Measurements from ENCODE around the gene TBC1D16.

The TBC1D16 gene

GRCh38 chr17:79944251-79944812, 91.3 kb downstream of the TBC1D16 start:
- Histone ChIP-seq H3K4me1 (ENCODE audit: insufficient read depth, low read length) (no peaks in the 10 kb centered on the region), H4K20me1 (ENCODE audit: insufficient read depth, low read length) (no peaks in the 10 kb centered on the region), H3K4me3 (ENCODE audit: low read depth in 1 of 2, low read length in 2 of 2) (no peak overlapping the region), H3K36me3 (ENCODE audit: insufficient read depth, low read length) (no peaks in the 10 kb centered on the region; the same call in 1 of the 2 replicates), H3K9me3 (ENCODE audit: insufficient read depth, low read length, severe bottlenecking) (no peaks in the 10 kb centered on the region), H3K27ac (ENCODE audit: low read length) (no peak overlapping the region), H3K27me3 (ENCODE audit: insufficient read depth, low read length, poor library complexity) (no peaks in the 10 kb centered on the region), H3K79me2 (ENCODE audit: insufficient read depth, low read length) (no peaks in the 10 kb centered on the region), H3K4me2 (ENCODE audit: insufficient read depth, low read length) (no peak overlapping the region), H3K9ac (ENCODE audit: low read depth, low read length) (no peak overlapping the region), H2AFZ (ENCODE audit: low read depth, low read length) (no peak overlapping the region)
- TF ChIP-seq, protein P1, sequence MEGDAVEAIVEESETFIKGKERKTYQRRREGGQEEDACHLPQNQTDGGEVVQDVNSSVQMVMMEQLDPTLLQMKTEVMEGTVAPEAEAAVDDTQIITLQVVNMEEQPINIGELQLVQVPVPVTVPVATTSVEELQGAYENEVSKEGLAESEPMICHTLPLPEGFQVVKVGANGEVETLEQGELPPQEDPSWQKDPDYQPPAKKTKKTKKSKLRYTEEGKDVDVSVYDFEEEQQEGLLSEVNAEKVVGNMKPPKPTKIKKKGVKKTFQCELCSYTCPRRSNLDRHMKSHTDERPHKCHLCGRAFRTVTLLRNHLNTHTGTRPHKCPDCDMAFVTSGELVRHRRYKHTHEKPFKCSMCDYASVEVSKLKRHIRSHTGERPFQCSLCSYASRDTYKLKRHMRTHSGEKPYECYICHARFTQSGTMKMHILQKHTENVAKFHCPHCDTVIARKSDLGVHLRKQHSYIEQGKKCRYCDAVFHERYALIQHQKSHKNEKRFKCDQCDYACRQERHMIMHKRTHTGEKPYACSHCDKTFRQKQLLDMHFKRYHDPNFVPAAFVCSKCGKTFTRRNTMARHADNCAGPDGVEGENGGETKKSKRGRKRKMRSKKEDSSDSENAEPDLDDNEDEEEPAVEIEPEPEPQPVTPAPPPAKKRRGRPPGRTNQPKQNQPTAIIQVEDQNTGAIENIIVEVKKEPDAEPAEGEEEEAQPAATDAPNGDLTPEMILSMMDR (IDR thresholded peaks at IDR 0.05; ENCODE audit: borderline replicate concordance, extremely low read depth, low read length, poor library complexity, severe bottlenecking) = no peak
- TF ChIP-seq EZH2 (IDR thresholded peaks at IDR 0.05; ENCODE audit: borderline replicate concordance, low read depth, low read length, severe bottlenecking) = no peak
- ATAC-seq (ENCODE audit: insufficient read depth, low read depth) (no peak), DNase-seq (no peak)

DNA sequence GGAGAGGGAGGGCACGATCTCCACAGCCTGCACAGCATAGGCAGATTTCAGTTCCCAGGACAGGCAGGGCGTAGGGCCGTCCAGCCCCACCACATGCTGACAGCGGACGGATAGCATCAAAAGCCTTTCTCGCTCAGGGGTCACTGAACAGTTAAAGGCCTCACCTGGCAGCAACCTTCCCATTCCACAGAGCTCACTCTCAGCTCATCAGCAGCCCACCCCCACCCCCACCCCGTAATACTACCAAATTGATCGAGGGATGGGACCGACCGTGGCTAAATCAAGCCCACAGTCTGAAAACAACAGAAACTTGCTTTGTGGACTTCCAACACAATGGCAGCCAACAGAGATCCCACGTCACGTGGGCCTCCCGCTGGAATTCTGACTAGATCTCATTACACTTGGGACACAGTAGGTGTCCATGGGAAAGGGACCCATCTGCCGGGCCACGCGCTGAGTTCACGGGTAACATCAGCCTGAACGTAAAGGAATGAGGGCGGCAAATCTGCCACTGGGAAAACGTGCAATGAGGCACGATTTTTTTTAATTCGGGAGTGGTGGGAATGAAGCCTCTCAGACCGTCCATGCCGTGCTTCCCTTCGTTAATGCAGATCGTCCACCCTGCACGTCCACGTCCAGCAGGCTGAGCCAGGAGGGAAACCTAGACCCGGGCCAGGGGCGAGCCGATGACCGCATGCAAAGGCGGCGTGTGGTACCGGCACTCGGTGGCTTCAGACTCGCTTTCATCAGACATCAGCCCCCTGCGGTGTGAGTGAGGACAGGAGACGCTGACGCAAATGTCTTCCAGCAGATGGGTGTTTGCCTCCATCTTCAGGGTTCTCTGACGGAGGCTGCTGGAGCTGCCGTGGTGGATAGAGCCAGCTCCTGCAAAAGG, 92.1 kb downstream of the TBC1D16 start:
- TF ChIP-seq, protein P1 (IDR thresholded peaks at IDR 0.05; ENCODE audit: borderline replicate concordance, extremely low read depth, low read length, poor library complexity, severe bottlenecking) = no peak
- TF ChIP-seq EZH2 (IDR thresholded peaks at IDR 0.05; ENCODE audit: borderline replicate concordance, low read depth, low read length, severe bottlenecking) = no peak
- H3K27me3 ChIP-seq (ENCODE audit: insufficient read depth, low read length, poor library complexity) = no peaks in the 10 kb centered on the region
- H3K4me3 ChIP-seq (ENCODE audit: low read depth in 1 of 2, low read length in 2 of 2) = no peak overlapping the region
- H3K4me1 ChIP-seq (ENCODE audit: insufficient read depth, low read length) = no peaks in the 10 kb centered on the region
- no peaks in the 10 kb centered on the region for H3K79me2 ChIP-seq (ENCODE audit: insufficient read depth, low read length)
- no peaks in the 10 kb centered on the region for H4K20me1 ChIP-seq (ENCODE audit: insufficient read depth, low read length)
- no peaks in the 10 kb centered on the region; the same call in 1 of the 2 replicates for H3K36me3 ChIP-seq (ENCODE audit: insufficient read depth, low read length)
- no peak overlapping the region for H3K9ac ChIP-seq (ENCODE audit: low read depth, low read length)
- ATAC-seq (ENCODE audit: insufficient read depth, low read depth) (no peak), DNase-seq (no peak)
- H3K27ac ChIP-seq (ENCODE audit: low read length) = no peak overlapping the region
- no peaks in the 10 kb centered on the region for H3K9me3 ChIP-seq (ENCODE audit: insufficient read depth, low read length, severe bottlenecking)
- H3K4me2 ChIP-seq (ENCODE audit: insufficient read depth, low read length) = no peak overlapping the region
- H2AFZ ChIP-seq (ENCODE audit: low read depth, low read length) = no peak overlapping the region

- Histone ChIP-seq H3K9me3 (ENCODE audit: insufficient read depth, low read length, severe bottlenecking) (no peaks in the 10 kb centered on the region), H3K27me3 (ENCODE audit: insufficient read depth, low read length, poor library complexity) (no peaks in the 10 kb centered on the region), H3K4me1 (ENCODE audit: insufficient read depth, low read length) (peaks cover 7% of the 10 kb centered on the region), H2AFZ (ENCODE audit: low read depth, low read length) (no peak overlapping the region), H3K36me3 (ENCODE audit: insufficient read depth, low read length) (no peaks in the 10 kb centered on the region; the same call in 1 of the 2 replicates), H4K20me1 (ENCODE audit: insufficient read depth, low read length) (no peaks in the 10 kb centered on the region), H3K27ac (ENCODE audit: low read length) (no peak overlapping the region), H3K9ac (ENCODE audit: low read depth, low read length) (no peak overlapping the region), H3K4me3 (ENCODE audit: low read depth in 1 of 2, low read length in 2 of 2) (no peak overlapping the region), H3K79me2 (ENCODE audit: insufficient read depth, low read length) (no peaks in the 10 kb centered on the region), H3K4me2 (ENCODE audit: insufficient read depth, low read length) (no peak overlapping the region)
- TF ChIP-seq EZH2 (IDR thresholded peaks at IDR 0.05; ENCODE audit: borderline replicate concordance, low read depth, low read length, severe bottlenecking) = no peak
- TF ChIP-seq, protein P1 (IDR thresholded peaks at IDR 0.05; ENCODE audit: borderline replicate concordance, extremely low read depth, low read length, poor library complexity, severe bottlenecking) = no peak
- DNase-seq (no peak), ATAC-seq (ENCODE audit: insufficient read depth, low read depth) (no peak)
Observed at GRCh38 chr17:79942591-79943346, 92.9 kb downstream of the TBC1D16 start.
